NOMO-1 treated with dmso at 0.1 percent for 144 hours (cell line): ENCODE results near the gene LIFR.
"Not testable (repeated sequence)": the region's sequence is repeated elsewhere in the genome, so short reads cannot be mapped to it uniquely, and the experiment has no call there.

Experiments
- DNase-seq: peaks from one replicate; lab custom pipeline; 2025; ENCODE audit not compliant: unreplicated experiment; lab: John Stamatoyannopoulos, UW

LIFR gene, protein sequence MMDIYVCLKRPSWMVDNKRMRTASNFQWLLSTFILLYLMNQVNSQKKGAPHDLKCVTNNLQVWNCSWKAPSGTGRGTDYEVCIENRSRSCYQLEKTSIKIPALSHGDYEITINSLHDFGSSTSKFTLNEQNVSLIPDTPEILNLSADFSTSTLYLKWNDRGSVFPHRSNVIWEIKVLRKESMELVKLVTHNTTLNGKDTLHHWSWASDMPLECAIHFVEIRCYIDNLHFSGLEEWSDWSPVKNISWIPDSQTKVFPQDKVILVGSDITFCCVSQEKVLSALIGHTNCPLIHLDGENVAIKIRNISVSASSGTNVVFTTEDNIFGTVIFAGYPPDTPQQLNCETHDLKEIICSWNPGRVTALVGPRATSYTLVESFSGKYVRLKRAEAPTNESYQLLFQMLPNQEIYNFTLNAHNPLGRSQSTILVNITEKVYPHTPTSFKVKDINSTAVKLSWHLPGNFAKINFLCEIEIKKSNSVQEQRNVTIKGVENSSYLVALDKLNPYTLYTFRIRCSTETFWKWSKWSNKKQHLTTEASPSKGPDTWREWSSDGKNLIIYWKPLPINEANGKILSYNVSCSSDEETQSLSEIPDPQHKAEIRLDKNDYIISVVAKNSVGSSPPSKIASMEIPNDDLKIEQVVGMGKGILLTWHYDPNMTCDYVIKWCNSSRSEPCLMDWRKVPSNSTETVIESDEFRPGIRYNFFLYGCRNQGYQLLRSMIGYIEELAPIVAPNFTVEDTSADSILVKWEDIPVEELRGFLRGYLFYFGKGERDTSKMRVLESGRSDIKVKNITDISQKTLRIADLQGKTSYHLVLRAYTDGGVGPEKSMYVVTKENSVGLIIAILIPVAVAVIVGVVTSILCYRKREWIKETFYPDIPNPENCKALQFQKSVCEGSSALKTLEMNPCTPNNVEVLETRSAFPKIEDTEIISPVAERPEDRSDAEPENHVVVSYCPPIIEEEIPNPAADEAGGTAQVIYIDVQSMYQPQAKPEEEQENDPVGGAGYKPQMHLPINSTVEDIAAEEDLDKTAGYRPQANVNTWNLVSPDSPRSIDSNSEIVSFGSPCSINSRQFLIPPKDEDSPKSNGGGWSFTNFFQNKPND

DNA sequence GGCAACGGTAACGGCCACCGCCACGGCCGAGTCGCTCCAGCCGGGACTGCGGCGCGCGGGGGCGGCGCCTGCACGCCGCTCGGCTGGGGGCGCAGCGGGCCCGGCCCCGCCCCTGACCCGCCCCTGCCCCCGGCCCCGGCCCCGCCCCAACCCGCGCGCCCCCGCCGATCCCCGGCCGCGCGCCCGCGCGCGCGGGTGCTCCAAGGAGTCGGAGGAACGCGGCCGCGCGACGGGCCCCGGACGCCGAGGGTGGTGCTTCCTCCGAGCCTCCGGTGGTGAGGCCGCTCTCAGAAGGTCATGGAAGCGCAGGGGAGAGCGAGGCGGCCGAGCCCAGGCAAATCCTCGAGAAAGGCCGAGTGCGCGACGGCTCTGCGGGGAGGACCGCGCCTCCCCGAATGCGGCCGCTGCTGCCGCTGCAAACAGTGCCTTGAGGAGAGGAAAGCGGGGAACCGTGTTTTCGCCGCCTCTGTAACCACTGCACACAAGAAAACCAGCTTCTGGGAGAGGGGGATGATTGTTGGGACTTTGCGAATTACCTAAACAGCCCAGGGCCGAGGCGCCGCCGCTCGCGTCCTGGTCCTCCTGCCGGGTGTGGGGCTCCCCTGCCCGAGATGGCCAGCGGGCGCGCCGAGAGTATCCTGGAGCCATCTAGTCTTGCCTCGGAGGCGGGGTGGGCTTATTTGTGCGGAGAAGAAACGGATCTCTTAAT lies at the start of gene LIFR:
Gene LIFR, minus strand, starts transcription at position 48 of the 709 bp plus-strand sequence. CDS start 25,999 bp downstream, outside the sequence.
- no peak for DNase-seq

DNA sequence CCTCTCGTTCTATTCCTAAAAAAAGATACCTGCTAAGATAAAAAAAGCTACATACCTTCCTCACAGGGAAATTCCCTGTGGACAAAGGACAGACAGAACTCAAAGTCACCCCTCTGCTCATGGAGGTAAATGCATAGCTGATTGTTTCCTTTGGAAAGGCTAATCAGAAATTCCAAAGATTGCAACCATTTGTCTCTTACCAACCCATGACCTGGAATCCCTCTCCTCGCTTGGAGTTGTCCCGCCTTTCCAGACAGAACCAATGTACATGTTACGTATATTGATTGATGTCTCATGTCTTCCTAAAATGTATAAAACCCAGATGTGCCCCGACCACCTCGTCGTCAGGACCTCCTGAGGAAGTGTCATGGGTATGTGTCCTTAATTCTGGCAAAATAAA lies 49.2 kb upstream of the LIFR start:
- DNase-seq: no peak

DNA sequence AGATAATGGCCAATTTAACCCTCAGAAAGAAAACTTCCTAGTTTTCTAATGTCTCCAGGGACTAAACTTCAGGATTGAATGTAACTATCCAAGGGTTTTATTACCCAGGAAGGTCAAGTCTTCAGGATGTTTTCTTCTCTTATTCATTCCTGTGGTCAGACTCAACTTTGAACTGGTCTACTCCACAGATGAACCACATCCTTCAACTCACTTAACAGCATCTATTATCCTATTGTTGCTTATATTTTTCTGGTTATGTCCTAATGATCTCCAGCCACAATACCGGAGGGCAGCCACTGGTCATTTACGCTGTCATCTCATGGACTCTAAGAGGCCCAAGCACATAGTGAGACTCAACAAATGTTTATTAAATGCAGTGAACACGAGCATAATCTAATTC lies 47.2 kb upstream of the LIFR start:
- DNase-seq: no peak

DNA sequence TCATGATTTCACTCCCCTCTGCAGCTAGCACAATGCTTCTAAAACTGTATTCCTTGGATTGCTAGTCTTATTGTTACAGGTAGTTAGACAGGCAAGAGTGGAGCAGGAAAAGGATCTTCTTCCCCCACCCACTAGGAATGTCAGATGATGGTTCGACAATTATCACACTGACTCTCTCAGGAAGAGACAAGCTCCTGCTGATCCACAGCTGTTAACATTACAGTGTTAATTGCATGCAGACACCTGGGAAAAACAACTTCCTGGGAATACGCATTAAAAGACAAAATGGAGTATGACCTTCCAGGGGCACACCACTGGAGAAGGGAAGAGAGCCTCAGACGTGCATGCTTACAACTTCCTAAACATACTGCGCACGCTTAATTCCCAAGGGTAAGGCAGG lies 46.2 kb upstream of the LIFR start:
- DNase-seq: no peak

DNA sequence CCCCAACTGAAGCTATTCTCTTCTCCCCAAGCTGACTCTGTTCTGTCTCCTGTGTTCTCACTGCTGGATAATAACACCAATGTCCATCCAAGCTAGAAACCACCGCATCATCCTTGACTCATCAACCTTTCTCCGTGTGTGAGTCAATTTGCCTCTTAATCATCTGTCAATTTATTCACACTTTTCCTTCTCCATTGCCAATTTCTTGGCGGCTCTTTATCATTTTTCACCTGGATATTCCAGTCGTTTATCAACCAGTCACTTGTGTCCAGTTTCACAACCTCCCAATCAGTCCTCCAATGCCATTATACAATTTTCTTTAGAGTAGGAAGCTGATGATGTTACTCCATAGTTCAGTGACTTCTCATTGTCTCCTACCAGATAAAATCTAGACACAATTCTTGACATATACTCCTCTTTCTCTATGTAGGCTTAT lies 45.4 kb upstream of the LIFR start:
- no peak for DNase-seq

DNA sequence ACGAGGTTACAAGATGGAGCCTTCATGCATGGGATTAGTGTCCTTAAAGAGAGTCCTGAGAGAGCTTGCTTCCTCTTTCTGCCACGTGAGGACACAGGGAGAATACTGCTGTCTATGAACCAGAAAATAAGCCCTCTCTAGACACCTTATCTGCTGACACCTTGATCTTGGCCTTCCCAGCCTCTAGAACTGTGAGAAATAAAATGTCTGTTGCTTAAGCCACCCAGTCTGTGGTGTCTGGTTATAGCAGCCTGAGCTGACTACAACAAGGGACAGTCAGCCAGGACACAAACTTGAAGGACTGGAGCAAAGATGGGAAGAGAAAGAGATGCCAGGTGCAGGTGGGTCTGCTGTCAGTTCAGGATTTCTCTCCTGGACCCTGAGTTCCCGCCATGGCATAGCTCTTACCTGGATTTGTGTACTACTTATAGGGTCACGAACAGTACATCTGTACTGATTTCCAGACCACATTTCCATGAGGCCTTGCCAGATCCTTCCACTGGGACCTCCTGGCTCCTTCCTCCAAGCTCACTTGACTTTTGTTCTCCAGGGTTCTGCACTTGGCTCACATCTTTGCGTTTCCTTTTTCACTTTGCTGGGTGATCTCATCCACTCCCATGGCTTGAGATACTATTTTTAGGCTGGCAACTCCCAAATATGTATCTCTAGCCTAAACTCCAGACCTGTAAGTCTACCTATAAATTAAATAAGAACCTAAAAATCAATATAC lies 44.9 kb upstream of the LIFR start:
- no peak for DNase-seq

DNA sequence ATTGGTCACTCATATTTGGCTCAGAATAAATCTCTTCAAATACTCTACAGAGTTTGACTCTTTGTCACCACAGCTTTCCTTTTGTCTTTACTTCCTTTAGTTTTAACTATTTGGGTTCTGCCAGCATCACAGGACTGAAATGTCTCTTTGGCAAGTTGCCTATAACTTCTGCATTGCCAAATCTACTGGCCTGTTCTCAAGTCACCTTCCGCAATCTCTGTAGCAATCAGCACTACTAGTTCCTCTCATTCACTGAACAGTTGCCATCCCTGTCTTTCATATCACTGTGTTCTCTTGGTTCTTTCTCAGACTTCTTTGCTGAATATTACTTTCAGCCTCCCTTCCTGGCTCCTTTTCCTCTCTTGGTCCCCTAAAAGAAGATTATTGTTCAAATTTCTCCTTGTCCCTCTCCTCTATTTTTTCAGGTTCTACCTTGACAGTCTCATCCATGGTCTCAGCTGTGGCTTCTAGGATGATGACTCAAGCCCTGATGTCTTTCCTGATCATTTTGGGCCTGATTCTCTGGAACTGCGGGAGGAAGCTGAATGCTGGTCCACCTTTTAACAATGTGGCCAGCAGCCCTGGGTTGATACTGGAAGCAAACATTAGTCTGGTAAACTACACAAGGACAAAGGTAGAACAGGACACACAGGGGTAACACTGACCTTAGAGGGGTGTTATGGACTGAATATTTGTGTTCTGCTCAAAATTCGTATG lies 44.0 kb upstream of the LIFR start:
- peak; percentile 74 for DNase-seq

DNA sequence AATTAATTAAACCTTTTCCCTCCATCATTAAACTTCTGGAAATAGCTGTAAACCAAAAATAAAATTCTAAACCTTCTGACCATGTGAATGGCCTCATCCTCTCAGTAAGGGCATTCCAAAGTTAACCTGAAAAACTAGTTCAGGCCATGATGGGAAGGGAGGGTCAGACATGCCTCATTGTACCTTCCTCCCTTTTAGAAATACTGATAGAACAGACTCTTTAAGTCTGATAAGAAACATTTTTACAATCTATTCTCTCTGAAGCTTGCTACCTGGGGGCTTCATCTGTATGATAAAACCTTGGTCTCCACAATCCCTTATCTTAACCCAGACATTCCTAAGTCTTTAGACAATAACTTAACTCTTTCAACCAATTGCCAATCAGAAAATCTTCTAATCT lies 43.3 kb upstream of the LIFR start:
- DNase-seq: not testable (repeated sequence)

DNA sequence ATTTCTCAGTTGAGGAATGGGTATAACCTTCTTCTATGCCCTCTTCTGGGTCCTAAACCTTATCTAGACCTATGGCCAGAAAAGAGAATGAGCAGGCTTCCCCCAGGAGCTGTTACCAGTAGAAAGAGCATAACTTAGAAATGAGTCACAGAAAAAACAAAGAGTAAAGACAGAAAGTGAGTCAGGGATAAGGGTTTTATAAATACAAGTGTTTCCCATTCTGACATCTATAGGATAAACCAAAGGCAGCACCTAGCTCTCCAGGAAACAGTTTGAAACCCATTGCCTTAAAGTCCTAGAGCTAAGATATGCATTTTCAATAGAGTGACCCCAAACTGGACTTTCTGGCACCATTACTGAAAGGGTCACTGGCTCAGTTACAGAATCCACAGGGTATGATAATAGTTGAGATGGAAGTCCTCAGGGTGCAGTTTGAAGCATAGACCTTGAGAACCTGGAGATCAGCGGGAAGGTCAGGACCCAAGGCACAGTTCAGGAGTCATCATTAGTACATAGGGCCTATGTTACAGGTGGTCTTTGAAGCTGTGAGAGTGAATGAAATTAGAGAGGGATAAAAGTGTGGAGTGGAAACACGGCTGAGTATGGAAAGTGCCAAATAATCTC lies 42.7 kb upstream of the LIFR start:
- DNase-seq: no peak

DNA sequence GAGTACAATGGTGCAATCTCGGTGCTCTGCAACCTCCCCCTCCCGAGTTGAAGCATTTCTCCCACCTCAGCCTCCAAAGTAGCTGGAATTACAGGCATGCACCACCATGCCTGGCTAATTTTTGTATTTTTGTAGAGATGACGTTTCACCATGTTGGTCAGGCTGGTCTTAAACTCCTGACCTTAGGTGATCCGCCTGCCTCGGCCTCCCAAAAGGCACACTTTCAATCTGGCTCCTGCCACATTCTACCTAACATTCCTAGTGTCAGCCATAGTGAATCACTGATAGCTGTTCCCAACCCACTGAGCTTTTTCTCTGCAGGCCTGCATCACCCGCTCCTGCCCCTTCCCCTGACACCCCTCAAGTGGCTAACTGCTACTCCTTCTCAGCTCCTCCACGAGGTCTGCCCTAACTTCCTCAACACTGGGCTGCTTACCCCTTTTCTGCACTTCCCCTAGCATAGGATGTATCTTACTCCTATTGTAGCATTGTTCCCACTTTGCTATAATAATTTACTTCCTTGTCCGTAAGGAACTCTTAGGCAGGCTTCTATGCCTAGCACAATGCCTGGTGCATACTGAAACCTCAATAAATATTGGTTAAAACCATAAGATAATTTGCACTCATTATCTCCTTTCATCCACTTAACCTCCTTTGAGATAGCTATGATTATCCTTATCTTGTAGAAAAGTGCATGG lies 42.0 kb upstream of the LIFR start:
- no peak for DNase-seq

DNA sequence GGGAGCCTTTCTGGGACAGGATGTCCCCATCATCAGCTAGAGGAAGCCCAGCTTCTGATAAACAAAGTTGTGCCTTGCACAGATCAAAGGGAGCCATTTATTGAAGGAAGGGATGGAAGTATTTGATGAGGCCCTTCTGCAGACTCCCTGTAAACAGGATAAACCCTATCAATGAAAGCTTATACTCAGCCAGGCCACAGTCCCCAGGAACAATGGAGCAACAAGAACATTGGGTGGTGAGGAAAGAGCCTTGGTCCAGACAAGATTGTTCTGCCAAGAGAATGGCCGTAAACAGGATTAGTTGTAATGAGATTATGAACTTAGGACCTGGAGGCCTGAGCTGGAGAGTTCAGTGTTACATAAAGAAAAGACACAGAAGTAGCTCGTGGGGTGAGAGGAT lies 40.5 kb upstream of the LIFR start:
- DNase-seq: no peak

DNA sequence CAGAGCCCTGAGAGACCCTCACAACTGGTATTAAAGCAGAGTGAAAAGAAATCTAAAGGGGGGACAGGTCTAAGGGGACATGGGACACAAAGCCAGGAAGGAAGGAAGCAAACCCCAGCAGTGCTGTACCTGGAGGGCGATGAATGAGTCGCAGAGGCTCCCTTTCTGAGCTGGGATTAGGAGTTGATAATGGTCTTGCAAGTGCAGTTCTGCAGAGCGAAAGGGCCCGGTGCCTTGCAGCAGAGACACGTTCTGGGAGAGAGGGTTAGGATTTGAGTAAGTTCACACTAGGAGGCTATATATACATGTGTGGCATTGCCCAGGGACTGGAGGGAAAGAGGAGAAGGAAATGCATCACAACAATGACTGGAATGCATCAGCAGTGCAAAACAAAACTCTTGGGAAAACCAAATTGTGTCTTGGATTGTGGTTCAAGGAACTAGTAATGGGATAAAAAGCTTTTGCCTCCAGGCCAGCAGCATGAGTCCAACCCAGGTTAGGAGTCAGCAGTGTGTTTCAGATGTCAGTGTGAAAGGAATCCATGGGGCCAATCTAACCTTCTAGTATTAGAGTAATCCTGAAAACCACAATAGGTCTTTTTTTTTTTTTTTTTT lies 38.8 kb upstream of the LIFR start:
- DNase-seq: no peak

DNA sequence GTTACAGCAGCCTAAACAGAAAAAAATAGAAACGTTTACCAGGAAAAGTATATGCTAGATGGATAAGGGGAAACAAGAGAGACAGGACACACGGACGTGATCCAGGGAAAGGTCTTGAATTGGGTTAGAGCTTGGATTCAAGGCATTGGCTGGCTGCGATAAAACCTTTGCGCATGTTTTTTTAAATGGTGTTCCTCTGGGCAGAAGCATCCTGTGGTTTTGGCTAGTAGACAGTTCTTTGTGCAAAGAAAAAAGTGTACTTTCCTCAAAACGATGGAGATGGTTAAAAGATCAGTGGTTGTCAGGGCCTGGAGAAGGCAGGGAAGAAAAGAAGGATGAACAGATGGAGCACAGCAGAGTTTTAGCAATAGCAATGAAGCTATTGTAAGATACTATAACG lies 37.5 kb upstream of the LIFR start:
- no peak for DNase-seq

DNA sequence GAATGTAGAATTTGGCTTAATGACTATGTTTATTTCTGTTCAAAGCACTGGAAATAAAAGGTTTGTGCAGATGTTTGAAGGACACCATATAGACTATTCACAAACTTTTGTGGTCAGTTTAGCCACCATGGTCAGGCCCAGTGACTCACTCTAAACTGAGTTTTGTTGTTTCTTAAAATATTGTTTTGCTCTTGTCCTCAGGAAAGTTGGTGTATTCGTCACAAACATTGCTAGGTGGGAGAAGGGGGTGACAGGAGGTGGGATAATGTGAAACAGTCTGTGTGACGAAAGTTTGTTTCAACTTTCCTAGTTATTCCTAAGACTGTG lies 35.0 kb upstream of the LIFR start:
- DNase-seq: no peak

DNA sequence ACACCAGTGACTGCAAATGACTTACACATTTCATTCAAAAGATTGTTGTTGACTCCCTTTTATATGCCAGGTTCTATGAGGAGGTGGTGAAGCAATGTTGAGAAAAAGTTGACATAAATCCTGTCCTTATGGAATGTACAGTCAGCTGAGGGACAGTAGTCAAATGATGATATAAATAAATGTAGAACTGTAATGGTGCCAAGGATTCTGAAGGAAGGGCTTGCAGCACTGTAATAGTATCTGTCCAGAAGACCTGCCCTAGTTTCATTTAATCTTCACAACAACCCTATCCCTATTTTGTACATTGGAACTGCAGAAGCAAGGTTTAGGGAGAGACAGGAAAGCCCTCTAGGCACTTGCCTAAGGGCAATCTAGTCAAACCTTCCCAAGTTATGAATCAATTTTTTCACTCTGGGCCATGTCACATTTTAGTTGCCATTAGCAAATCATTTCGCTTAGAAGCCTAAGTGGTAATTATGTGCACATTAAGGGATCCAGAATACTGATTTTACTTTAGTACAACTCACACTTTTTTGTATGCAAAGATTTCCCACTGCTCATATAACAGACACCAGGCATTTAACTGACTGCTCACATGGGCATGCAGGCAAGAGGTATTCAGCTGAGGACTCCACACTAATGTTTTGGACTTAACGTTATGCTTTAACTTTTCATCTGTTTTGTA lies 34.5 kb upstream of the LIFR start:
- DNase-seq: no peak

DNA sequence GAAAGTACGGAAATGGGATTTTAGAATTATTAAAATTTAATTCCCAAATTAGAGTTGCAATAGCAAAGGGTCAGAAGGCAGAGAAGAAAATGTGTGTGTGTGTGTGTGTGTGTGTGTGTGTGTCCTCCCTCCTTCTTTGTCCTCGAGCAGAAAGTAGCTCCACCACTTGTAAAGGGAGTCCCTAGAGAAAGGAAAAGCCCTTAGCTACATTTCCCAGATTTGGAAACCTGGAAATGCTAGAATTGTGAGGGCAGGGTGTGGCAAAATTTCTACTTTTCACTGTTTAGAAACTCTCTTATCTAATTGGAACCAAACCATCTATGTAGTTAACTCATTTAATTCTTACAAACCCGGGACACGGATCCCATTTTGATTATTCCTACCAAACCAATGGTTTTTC lies 33.2 kb upstream of the LIFR start:
- no peak for DNase-seq

DNA sequence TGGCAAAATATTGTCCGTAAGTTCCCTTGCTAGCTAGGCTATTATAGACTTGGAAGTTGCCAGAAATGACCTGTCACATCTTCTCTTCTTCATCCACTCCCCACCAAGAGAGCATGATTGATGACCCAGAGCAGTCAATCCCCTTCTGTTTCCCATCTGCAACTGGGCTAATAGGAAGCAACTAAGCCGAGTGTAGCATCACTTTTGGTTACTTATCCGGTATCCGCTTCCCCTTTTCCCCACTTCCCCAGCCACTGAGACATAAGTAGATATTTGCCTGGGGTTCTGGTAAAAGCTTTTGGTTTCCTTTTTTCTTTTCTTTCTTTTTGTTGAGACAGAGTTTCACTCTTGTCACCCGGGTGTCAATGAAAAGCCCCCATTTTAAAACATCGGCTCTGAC lies 29.4 kb upstream of the LIFR start:
- DNase-seq: peak; percentile 46

DNA sequence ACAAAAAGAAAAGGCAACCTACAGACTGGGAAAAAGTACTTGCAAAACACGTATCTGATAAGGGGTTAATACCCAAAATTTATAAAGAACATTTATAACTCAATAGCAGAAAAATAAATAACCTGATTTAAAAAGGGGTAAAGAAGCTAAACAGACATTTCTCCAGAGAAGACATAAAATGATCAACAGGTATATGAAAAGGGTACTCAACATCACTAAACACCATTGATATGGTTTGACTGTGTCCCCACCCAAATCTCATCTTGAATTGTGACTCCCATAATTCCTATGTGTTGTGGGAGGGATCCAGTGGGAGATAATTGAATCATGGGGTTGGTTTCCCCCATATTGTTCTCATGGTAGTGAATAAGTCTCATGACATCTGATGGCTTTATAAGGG lies 27.1 kb upstream of the LIFR start:
- DNase-seq: no peak
